NCI-H1694 (cell line): Measurements from ENCODE around the gene RBMS2.
"Not testable (repeated sequence)": the region's sequence is repeated elsewhere in the genome, so short reads cannot be mapped to it uniquely, and the experiment has no call there.

ENCODE experiments used
- DNase-seq: peaks from one replicate; lab custom pipeline; 2025; lab: John Stamatoyannopoulos, UW

Gene RBMS2

GRCh38 chr12:56517854-56518253 is 3.8 kb upstream of the RBMS2 start:
- DNase-seq, result no peak

GRCh38 chr12:56518570-56518969 is 3.0 kb upstream of the RBMS2 start:
- DNase-seq, result no peak

GRCh38 chr12:56520048-56520447 is 1.6 kb upstream of the RBMS2 start:
- no peak for DNase-seq

- DNase-seq, result no peak
Measured at GRCh38 chr12:56520506-56520905, 1.1 kb upstream of the RBMS2 start.

GRCh38 chr12:56521209-56521589 is 421 bp upstream of the RBMS2 start:
- no peak for DNase-seq

- DNase-seq, result no peak
Measured at GRCh38 chr12:56522411-56523193, 982 bp downstream of the RBMS2 start.

- no peak for DNase-seq
Measured at GRCh38 chr12:56528846-56529245, 7.2 kb downstream of the RBMS2 start.

- DNase-seq, result no peak
Measured at GRCh38 chr12:56529656-56530055, 8.0 kb downstream of the RBMS2 start.

GRCh38 chr12:56530390-56531055 is 8.9 kb downstream of the RBMS2 start:
- no peak for DNase-seq

GRCh38 chr12:56537546-56537945 is 15.9 kb downstream of the RBMS2 start:
- DNase-seq, result no peak

- DNase-seq, result no peak
Measured at GRCh38 chr12:56541631-56542030, 20.0 kb downstream of the RBMS2 start.

- no peak for DNase-seq
Measured at GRCh38 chr12:56542164-56542563, 20.5 kb downstream of the RBMS2 start.

- DNase-seq, result no peak
Measured at GRCh38 chr12:56545023-56545604, 23.5 kb downstream of the RBMS2 start.

- no peak for DNase-seq
Measured at GRCh38 chr12:56546680-56547079, 25.1 kb downstream of the RBMS2 start.

GRCh38 chr12:56551070-56551469 is 29.4 kb downstream of the RBMS2 start:
- no peak for DNase-seq

GRCh38 chr12:56565510-56566101 is 44.0 kb downstream of the RBMS2 start:
- no peak for DNase-seq

- no peak for DNase-seq
Measured at GRCh38 chr12:56568146-56568545, 46.5 kb downstream of the RBMS2 start.

GRCh38 chr12:56571121-56571520 is 49.5 kb downstream of the RBMS2 start:
- no peak for DNase-seq

- DNase-seq, result no peak
Measured at GRCh38 chr12:56572288-56572687, 50.7 kb downstream of the RBMS2 start.

GRCh38 chr12:56574210-56574609 is 52.6 kb downstream of the RBMS2 start:
- DNase-seq, result no peak

GRCh38 chr12:56577248-56577647 is 55.6 kb downstream of the RBMS2 start:
- not testable (repeated sequence) for DNase-seq

- no peak for DNase-seq
Measured at GRCh38 chr12:56578983-56579546, 57.4 kb downstream of the RBMS2 start.
